Measurements from ENCODE around the gene MSLN. TPM values are rescaled to one million over a fixed set of nuclear protein-coding genes. Genes with fewer than 3 reads are reported as not detected.

MSLN gene
- polyA plus RNA-seq, 1 donor (not counting 4 experiments of a cell fraction or from before 2014, with no cell fraction given): 8.5 TPM

- dilution Hi-C loops (cut with MboI; ENCODE audit: extremely low pct_ligation_motif_present, low sequenced_read_pairs): no loop called here
- H3K36me3 ChIP-seq (ENCODE audit: control insufficient read depth in 2 of 2, extremely low read depth in 1 of 2, insufficient read depth in 2 of 2, low read length in 2 of 2): no peaks in the 10 kb centered on the region
- no peaks in the 10 kb centered on the region for H3K9me3 ChIP-seq (ENCODE audit: control insufficient read depth, low read depth, low read length)
- H3K4me3 ChIP-seq (ENCODE audit: control insufficient read depth in 2 of 3, extremely low read depth in 1 of 3, insufficient read depth in 2 of 3, low read depth in 1 of 3, low read length in 3 of 3): no peak overlapping the region
- peaks cover 27% of the 10 kb centered on the region for H3K4me1 ChIP-seq (ENCODE audit: control insufficient read depth, extremely low read depth, insufficient read depth, low read length)
- no peaks in the 10 kb centered on the region for H3K9me1 ChIP-seq (ENCODE audit: control insufficient read depth, extremely low read depth, insufficient read depth, low read length)
- no peak overlapping the region for H3K27ac ChIP-seq (ENCODE audit: control insufficient read depth, insufficient read depth, low read length)
- DNase-seq (ENCODE audit: low read depth, low spot score) (no peak), FAIRE-seq (no peak)
- H3K79me2 ChIP-seq (ENCODE audit: control insufficient read depth, insufficient read depth, low read length): peaks cover 8% of the 10 kb centered on the region
- no peak overlapping the region for H3K4me2 ChIP-seq (ENCODE audit: control insufficient read depth, extremely low read depth, insufficient read depth, low read depth, low read length)
- H3K9ac ChIP-seq (ENCODE audit: control insufficient read depth, extremely low read depth, insufficient read depth, low read length): no peak overlapping the region
- H3K27me3 ChIP-seq (ENCODE audit: control insufficient read depth, extremely low read depth, insufficient read depth, low read length): no peaks in the 10 kb centered on the region
- no peak overlapping the region for H2AFZ ChIP-seq (ENCODE audit: control insufficient read depth, low read length)
- peaks cover 8% of the 10 kb centered on the region for H4K20me1 ChIP-seq (ENCODE audit: control insufficient read depth, extremely low read depth, insufficient read depth, low read length)
- no peak for TF ChIP-seq CTCF (optimal IDR thresholded peaks at IDR 0.05 in 1 of 3, IDR thresholded peaks at IDR 0.05 in 1 of 3, conservative IDR thresholded peaks at IDR 0.05 in 1 of 3; ENCODE audit: extremely low read depth in 1 of 3, insufficient read depth in 2 of 3, low read length in 3 of 3)
- TF ChIP-seq EZH2 (IDR thresholded peaks at IDR 0.05; ENCODE audit: low read length): no peak
These were observed 43.7 kb upstream of the MSLN start for GRCh38 chr16:716768-717325.

GRCh38 chr16:717450-718245 is 42.9 kb upstream of the MSLN start:
- peaks cover 2% of the 10 kb centered on the region for H3K9me1 ChIP-seq (ENCODE audit: control insufficient read depth, extremely low read depth, insufficient read depth, low read length)
- no peaks in the 10 kb centered on the region for H3K27me3 ChIP-seq (ENCODE audit: control insufficient read depth, extremely low read depth, insufficient read depth, low read length)
- dilution Hi-C loops (cut with MboI; ENCODE audit: extremely low pct_ligation_motif_present, low sequenced_read_pairs): no loop called here
- no peak overlapping the region for H3K4me2 ChIP-seq (ENCODE audit: control insufficient read depth, extremely low read depth, insufficient read depth, low read depth, low read length)
- no peak overlapping the region for H3K9ac ChIP-seq (ENCODE audit: control insufficient read depth, extremely low read depth, insufficient read depth, low read length)
- peaks cover 27% of the 10 kb centered on the region for H3K4me1 ChIP-seq (ENCODE audit: control insufficient read depth, extremely low read depth, insufficient read depth, low read length)
- no peak for DNase-seq (ENCODE audit: low read depth, low spot score)
- H2AFZ ChIP-seq (ENCODE audit: control insufficient read depth, low read length): no peak overlapping the region
- TF ChIP-seq EZH2 (IDR thresholded peaks at IDR 0.05; ENCODE audit: low read length): no peak
- no peak for TF ChIP-seq CTCF (optimal IDR thresholded peaks at IDR 0.05 in 1 of 3, IDR thresholded peaks at IDR 0.05 in 1 of 3, conservative IDR thresholded peaks at IDR 0.05 in 1 of 3; ENCODE audit: extremely low read depth in 1 of 3, insufficient read depth in 2 of 3, low read length in 3 of 3)
- peaks cover 0 to under 1% of the 10 kb centered on the region in 2 experiments for H3K36me3 ChIP-seq (ENCODE audit: control insufficient read depth in 2 of 2, extremely low read depth in 1 of 2, insufficient read depth in 2 of 2, low read length in 2 of 2)
- H3K79me2 ChIP-seq (ENCODE audit: control insufficient read depth, insufficient read depth, low read length): peaks cover 8% of the 10 kb centered on the region
- H4K20me1 ChIP-seq (ENCODE audit: control insufficient read depth, extremely low read depth, insufficient read depth, low read length): peaks cover 7% of the 10 kb centered on the region
- no peak overlapping the region for H3K27ac ChIP-seq (ENCODE audit: control insufficient read depth, insufficient read depth, low read length)
- H3K4me3 ChIP-seq (ENCODE audit: control insufficient read depth in 2 of 3, extremely low read depth in 1 of 3, insufficient read depth in 2 of 3, low read depth in 1 of 3, low read length in 3 of 3): no peak overlapping the region
- no peak for FAIRE-seq
- no peaks in the 10 kb centered on the region for H3K9me3 ChIP-seq (ENCODE audit: control insufficient read depth, low read depth, low read length)
